Neural progenitor cell (in vitro differentiated cells): ENCODE measurements around the gene ATG16L1. TPM values are rescaled to one million over a fixed set of nuclear protein-coding genes. Genes with fewer than 3 reads are reported as not detected.

Experiments used
- DNase-seq: peaks from one replicate; pipeline ENCODE4 v3.0.0-alpha.2; 2016; ENCODE audit warnings: low spot score
- H2AFZ ChIP-seq: fragments of 200-600 bp; sonication (generic); replicated peaks from 2 replicates; pipeline ENCODE4 v1.6.1; 2016; ENCODE audit warnings: antibody characterized with exemption
- H3F3A ChIP-seq: fragments of 200-600 bp; sonication (generic); 2 replicates; pipeline ENCODE4 v1.6.1; 2016; ENCODE audit warnings: antibody characterized with exemption, low read depth
- H3K27ac ChIP-seq: fragments of 200-600 bp; sonication (generic); 2 replicates; pipeline ENCODE4 v1.5.1; 2016; ENCODE audit warnings: mild to moderate bottlenecking
- H3K27me3 ChIP-seq: fragments of 200-600 bp; sonication (generic); 2 replicates; pipeline ENCODE4 v1.6.1; 2016; ENCODE audit warnings: mild to moderate bottlenecking, moderate library complexity
- H3K36me3 ChIP-seq: fragments of 200-600 bp; sonication (generic); 2 replicates; pipeline ENCODE4 v1.5.1; 2016
- H3K4me1 ChIP-seq: fragments of 200-600 bp; sonication (generic); 2 replicates; pipeline ENCODE4 v1.6.1; 2016; ENCODE audit warnings: mixed run types
- H3K4me2 ChIP-seq: fragments of 200-600 bp; sonication (generic); 2 replicates; pipeline ENCODE4 v1.6.1; 2016
- H3K4me3 ChIP-seq: fragments of 200-600 bp; sonication (generic); 2 replicates; pipeline ENCODE4 v1.5.1; 2016
- H3K79me2 ChIP-seq: fragments of 200-600 bp; sonication (generic); 2 replicates; pipeline ENCODE4 v1.6.1; 2016; ENCODE audit warnings: low read depth
- H3K9ac ChIP-seq: fragments of 200-600 bp; sonication (generic); 2 replicates; pipeline ENCODE4 v1.6.1; 2016
- H3K9me3 ChIP-seq: fragments of 200-600 bp; sonication (generic); 2 replicates; pipeline ENCODE4 v1.5.1; 2016; ENCODE audit warnings: low read depth
- H4K20me1 ChIP-seq: fragments of 200-600 bp; sonication (generic); 2 replicates; pipeline ENCODE4 v1.6.1; 2016; ENCODE audit warnings: low read depth
- H3K27ac Mint-ChIP-seq: 3 replicates; pipeline ENCODE4 v1.8.0; 2021; ENCODE audit warnings: mixed read lengths
- H3K27me3 Mint-ChIP-seq: 2 replicates; pipeline ENCODE4 v1.8.0; 2022; ENCODE audit warnings: low read depth, mild to moderate bottlenecking, inconsistent platforms, moderate library complexity, mixed read lengths; ENCODE audit not compliant: insufficient read depth
- H3K36me3 Mint-ChIP-seq: 3 replicates; pipeline ENCODE4 v1.8.0; 2021; ENCODE audit warnings: mixed read lengths
- H3K4me1 Mint-ChIP-seq: 3 replicates; pipeline ENCODE4 v1.8.0; 2021; ENCODE audit warnings: mixed read lengths
- H3K4me3 Mint-ChIP-seq: 3 replicates; pipeline ENCODE4 v1.8.0; 2021; ENCODE audit warnings: mild to moderate bottlenecking, moderate library complexity, mixed read lengths
- H3K9me3 Mint-ChIP-seq: 3 replicates; pipeline ENCODE4 v1.8.0; 2020; ENCODE audit warnings: mixed read lengths
- EZH2 ChIP-seq: fragments of 200-600 bp; sonication (generic); IDR thresholded peaks from 2 replicates; pipeline ENCODE4 v1.6.1; 2017; ENCODE audit warnings: antibody characterized with exemption, mild to moderate bottlenecking, moderate library complexity
- EZH2phosphoT487 ChIP-seq: fragments of 200-600 bp; sonication (generic); IDR thresholded peaks from 2 replicates; pipeline ENCODE4 v1.6.1; 2017; ENCODE audit warnings: antibody characterized with exemption
- total RNA-seq: library from RNA; depleted of rRNA; stranded (reverse); fragments of >200 nt; gene quantifications from 2 replicates; pipeline ENCODE4 v1.2.3, GENCODE V29; 2015; ENCODE audit warnings: low replicate concordance
- TF ChIP-seq, protein P1 (sequence below): fragments of 200-600 bp; sonication (generic); IDR thresholded peaks from 2 replicates; pipeline ENCODE4 v1.5.1; 2017; ENCODE audit warnings: antibody characterized with exemption, mild to moderate bottlenecking

Gene ATG16L1
- total RNA-seq, 1 donor from 2014 or later: 25.3 TPM

DNA sequence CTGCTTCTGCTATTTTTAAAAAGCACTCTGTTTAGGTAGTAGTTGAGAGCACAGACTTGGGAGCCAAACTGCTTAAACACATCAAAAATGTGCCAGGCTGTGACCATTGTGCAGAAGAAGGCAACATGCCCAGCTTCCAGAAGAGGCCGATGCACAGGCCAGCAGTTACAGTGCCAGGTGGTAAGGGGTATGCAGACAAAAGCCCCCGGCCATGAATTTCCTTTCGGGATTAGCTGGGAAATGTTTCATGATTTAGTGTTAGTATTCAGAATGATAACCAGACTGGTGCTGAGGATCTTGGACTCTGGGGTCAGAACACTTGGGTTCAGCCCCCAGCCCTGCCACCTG, 40.0 kb upstream of the ATG16L1 start:
- Mint-ChIP-seq H3K4me1 (peaks cover 26% of the 10 kb centered on the region), H3K9me3 (peaks cover 2% of the 10 kb centered on the region), H3K36me3 (no peaks in the 10 kb centered on the region), H3K27me3 (peaks cover 22% of the 10 kb centered on the region), H3K4me3 (no peak overlapping the region), H3K27ac (no peak overlapping the region)
- Histone ChIP-seq H4K20me1 (no peaks in the 10 kb centered on the region), H3K79me2 (no peaks in the 10 kb centered on the region), H3K9me3 (no peaks in the 10 kb centered on the region), H3K27ac (no peak overlapping the region), H2AFZ (no peak overlapping the region), H3K4me3 (no peak overlapping the region), H3K4me1 (peaks cover 11% of the 10 kb centered on the region), H3F3A (peaks cover 10% of the 10 kb centered on the region), H3K4me2 (no peak overlapping the region), H3K9ac (no peak overlapping the region), H3K36me3 (no peaks in the 10 kb centered on the region), H3K27me3 (no peaks in the 10 kb centered on the region)
- no peak for DNase-seq
- TF ChIP-seq, protein P1, sequence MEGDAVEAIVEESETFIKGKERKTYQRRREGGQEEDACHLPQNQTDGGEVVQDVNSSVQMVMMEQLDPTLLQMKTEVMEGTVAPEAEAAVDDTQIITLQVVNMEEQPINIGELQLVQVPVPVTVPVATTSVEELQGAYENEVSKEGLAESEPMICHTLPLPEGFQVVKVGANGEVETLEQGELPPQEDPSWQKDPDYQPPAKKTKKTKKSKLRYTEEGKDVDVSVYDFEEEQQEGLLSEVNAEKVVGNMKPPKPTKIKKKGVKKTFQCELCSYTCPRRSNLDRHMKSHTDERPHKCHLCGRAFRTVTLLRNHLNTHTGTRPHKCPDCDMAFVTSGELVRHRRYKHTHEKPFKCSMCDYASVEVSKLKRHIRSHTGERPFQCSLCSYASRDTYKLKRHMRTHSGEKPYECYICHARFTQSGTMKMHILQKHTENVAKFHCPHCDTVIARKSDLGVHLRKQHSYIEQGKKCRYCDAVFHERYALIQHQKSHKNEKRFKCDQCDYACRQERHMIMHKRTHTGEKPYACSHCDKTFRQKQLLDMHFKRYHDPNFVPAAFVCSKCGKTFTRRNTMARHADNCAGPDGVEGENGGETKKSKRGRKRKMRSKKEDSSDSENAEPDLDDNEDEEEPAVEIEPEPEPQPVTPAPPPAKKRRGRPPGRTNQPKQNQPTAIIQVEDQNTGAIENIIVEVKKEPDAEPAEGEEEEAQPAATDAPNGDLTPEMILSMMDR: no peak
- TF ChIP-seq EZH2phosphoT487 (no peak), EZH2 (no peak)

- Histone ChIP-seq H2AFZ (no peak overlapping the region), H3K36me3 (no peaks in the 10 kb centered on the region), H3K4me3 (no peak overlapping the region), H3K4me1 (peaks cover 11% of the 10 kb centered on the region), H3F3A (peaks cover 10% of the 10 kb centered on the region), H4K20me1 (no peaks in the 10 kb centered on the region), H3K79me2 (no peaks in the 10 kb centered on the region), H3K27ac (no peak overlapping the region), H3K9me3 (no peaks in the 10 kb centered on the region), H3K27me3 (no peaks in the 10 kb centered on the region), H3K9ac (no peak overlapping the region), H3K4me2 (no peak overlapping the region)
- H3K4me1 Mint-ChIP-seq: peaks cover 23% of the 10 kb centered on the region
- peaks cover 17% of the 10 kb centered on the region for H3K27me3 Mint-ChIP-seq
- no peak overlapping the region for H3K27ac Mint-ChIP-seq
- no peak for TF ChIP-seq EZH2phosphoT487
- no peaks in the 10 kb centered on the region for H3K36me3 Mint-ChIP-seq
- no peak for DNase-seq
- H3K4me3 Mint-ChIP-seq: no peak overlapping the region
- H3K9me3 Mint-ChIP-seq: peaks cover 2% of the 10 kb centered on the region
Measured at GRCh38 chr2:233213011-233213410, 38.5 kb upstream of the ATG16L1 start.

DNA sequence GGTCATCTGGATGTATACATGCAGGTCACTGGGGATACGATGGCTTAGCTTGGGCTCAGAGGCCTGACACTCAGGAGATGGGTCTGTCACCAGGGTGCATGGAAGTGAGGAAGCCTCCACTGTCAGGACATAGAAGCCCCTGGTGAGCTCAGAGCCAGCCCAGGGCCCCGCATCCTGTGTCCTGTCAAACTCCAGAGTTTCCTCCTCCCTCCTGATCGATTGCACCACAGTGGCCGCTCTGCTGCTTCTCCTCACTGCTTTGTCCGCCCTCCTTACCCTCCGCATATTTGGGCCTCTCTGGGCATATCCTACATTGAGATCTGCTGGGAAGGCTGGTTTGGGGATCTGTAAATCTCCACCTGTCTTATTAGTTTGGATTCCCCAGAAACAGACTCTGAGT, 37.5 kb upstream of the ATG16L1 start:
- H3K27me3 ChIP-seq: no peaks in the 10 kb centered on the region
- Mint-ChIP-seq H3K4me3 (no peak overlapping the region), H3K36me3 (no peaks in the 10 kb centered on the region), H3K27ac (no peak overlapping the region), H3K9me3 (peaks cover 1% of the 10 kb centered on the region), H3K4me1 (peaks cover 21% of the 10 kb centered on the region), H3K27me3 (peaks cover 17% of the 10 kb centered on the region)
- H3K4me2 ChIP-seq: no peak overlapping the region
- no peaks in the 10 kb centered on the region for H4K20me1 ChIP-seq
- H3K4me3 ChIP-seq: no peak overlapping the region
- no peaks in the 10 kb centered on the region for H3K79me2 ChIP-seq
- TF ChIP-seq EZH2 (no peak), EZH2phosphoT487 (no peak)
- TF ChIP-seq, protein P1: no peak
- no peak for DNase-seq
- H3K9me3 ChIP-seq: no peaks in the 10 kb centered on the region
- H3K27ac ChIP-seq: no peak overlapping the region
- peaks cover 10% of the 10 kb centered on the region for H3F3A ChIP-seq
- H3K9ac ChIP-seq: no peak overlapping the region
- H3K4me1 ChIP-seq: peaks cover 9% of the 10 kb centered on the region
- no peaks in the 10 kb centered on the region for H3K36me3 ChIP-seq
- no peak overlapping the region for H2AFZ ChIP-seq

DNA sequence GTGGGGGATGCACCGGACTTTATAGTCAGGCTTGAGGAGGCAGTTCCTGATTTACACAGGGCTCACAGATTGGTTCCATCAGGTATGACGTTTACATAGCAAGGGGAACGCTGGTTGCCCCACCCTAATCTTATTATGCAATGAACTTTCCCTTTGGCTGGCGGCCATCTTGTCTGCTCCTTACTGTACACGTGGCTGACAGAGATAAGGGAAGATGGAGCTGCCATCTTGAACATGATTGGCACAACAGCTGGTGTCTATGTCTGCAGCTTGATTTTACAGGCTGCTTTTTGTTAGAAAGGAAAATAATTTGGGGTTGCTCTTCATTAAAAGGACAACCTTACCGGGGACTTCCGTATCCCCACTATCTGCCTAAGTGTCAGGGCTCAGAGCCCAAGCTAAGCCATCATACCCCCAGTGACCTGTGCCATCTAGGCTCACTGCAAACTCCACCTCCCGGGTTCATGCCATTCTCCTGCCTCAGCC, 33.5 kb upstream of the ATG16L1 start:
- Histone ChIP-seq H3K4me3 (no peak overlapping the region), H3K4me2 (no peak overlapping the region), H3K36me3 (no peaks in the 10 kb centered on the region), H2AFZ (no peak overlapping the region), H3K9me3 (no peaks in the 10 kb centered on the region), H4K20me1 (no peaks in the 10 kb centered on the region), H3K27me3 (no peaks in the 10 kb centered on the region), H3K79me2 (no peaks in the 10 kb centered on the region), H3K4me1 (peaks cover 12% of the 10 kb centered on the region), H3K27ac (no peak overlapping the region), H3K9ac (no peak overlapping the region), H3F3A (no peaks in the 10 kb centered on the region)
- no peak overlapping the region for H3K4me3 Mint-ChIP-seq
- H3K27me3 Mint-ChIP-seq: peaks cover 3% of the 10 kb centered on the region
- TF ChIP-seq EZH2 (no peak), EZH2phosphoT487 (no peak)
- TF ChIP-seq, protein P1: no peak
- H3K4me1 Mint-ChIP-seq: peaks cover 7% of the 10 kb centered on the region
- H3K9me3 Mint-ChIP-seq: no peaks in the 10 kb centered on the region
- H3K27ac Mint-ChIP-seq: no peak overlapping the region
- no peaks in the 10 kb centered on the region for H3K36me3 Mint-ChIP-seq
- no peak for DNase-seq
